Mucosa of descending colon (tissue), 3 donors: Measurements from ENCODE around the gene DACH1. TPM values are rescaled to one million over a fixed set of nuclear protein-coding genes. Genes with fewer than 3 reads are reported as not detected.
A peak's percentile ranks its signal among the peaks of the same experiment; 100 is the strongest.

Experiments
- ATAC-seq: fragments of 200-7000 bp; cut with Tn5 transposase; one replicate; pipeline ENCODE4 v1.9.1; 2020; ENCODE audit warnings: mild to moderate bottlenecking, moderate library complexity
- DNase-seq, 3 donors: peaks; one replicate each; pipeline ENCODE4 v3.0.0-alpha.2; 2020
- H3K36me3 ChIP-seq: fragments of 200-600 bp; one replicate; pipeline ENCODE4 v1.8.0; 2021; ENCODE audit warnings: low read depth, mild to moderate bottlenecking
- H3K4me1 ChIP-seq: fragments of 200-600 bp; one replicate; pipeline ENCODE4 v1.8.0; 2021; ENCODE audit warnings: low read depth, mild to moderate bottlenecking
- H3K4me3 ChIP-seq: fragments of 200-600 bp; one replicate; pipeline ENCODE4 v1.8.0; 2021; ENCODE audit warnings: mild to moderate bottlenecking
- H3K9me3 ChIP-seq: fragments of 200-600 bp; one replicate; pipeline ENCODE4 v1.8.0; 2021; ENCODE audit warnings: mild to moderate bottlenecking
- CTCF ChIP-seq: fragments of 200-600 bp; IDR thresholded peaks from one replicate; pipeline ENCODE4 v1.8.0; 2022; ENCODE audit warnings: antibody characterized with exemption, mild to moderate bottlenecking
- intact Hi-C, 2 donors: fragments of 100-400 bp; cut with DNase I in 1 of 2; cut with micrococcal nuclease in 1 of 2; formaldehyde crosslinking; loops; one replicate each; pipeline versions ENCODE4 v1.11.0 to v1.11.1; 2022; cut with DNase I, micrococcal nuclease
- total RNA-seq, 3 donors: library from RNA; stranded (reverse); fragmentation: NEBNext Ultra II Directional in 2 of 3; extraction: Animal tissue kit (Norgen Biotek cat#: 25700) in 2 of 3; gene quantifications; one replicate each; pipeline versions ENCODE4 v1.2.1 to v1.2.4, GENCODE V29; 2021 to 2023
- donor health status: DM: no; HTN: no; CAD: no; lungs with moderate emphysema.
- donor health status: DM: no; HTN: no; CAD: no.
- donor health status: DM: no; HTN: yes; CAD: no.

The DACH1 gene
- total RNA-seq, 3 donors from 2014 or later, result 3.2 to 6.5 (median 6.4) TPM

- Histone ChIP-seq H3K4me1 (peaks cover 3% of the 10 kb centered on the region), H3K36me3 (no peaks in the 10 kb centered on the region), H3K9me3 (no peaks in the 10 kb centered on the region), H3K4me3 (peak overlapping the region; percentile 62)
- intact Hi-C loops, result no loop called here
- TF ChIP-seq CTCF, result no peak
- ATAC-seq, result peak; percentile 4
- DNase-seq, result peak; percentile 27 to 58 (median 45)
These were observed 1.1 kb downstream of the DACH1 start for GRCh38 chr13:71865874-71866334.

- intact Hi-C loops, result no loop called here
- H3K9me3 ChIP-seq, result no peaks in the 10 kb centered on the region
- ATAC-seq (peak; percentile 43), DNase-seq (peak; percentile 45 to 67 (median 63))
- no peaks in the 10 kb centered on the region for H3K36me3 ChIP-seq
- H3K4me1 ChIP-seq, result no peaks in the 10 kb centered on the region
- peak overlapping the region; percentile 62 for H3K4me3 ChIP-seq
- TF ChIP-seq CTCF, result no peak
These were observed 1.8 kb downstream of the DACH1 start for GRCh38 chr13:71864986-71865873.

- ATAC-seq, result peak; percentile 81
- Histone ChIP-seq H3K4me1 (peaks cover 3% of the 10 kb centered on the region), H3K36me3 (no peaks in the 10 kb centered on the region), H3K4me3 (peak overlapping the region; percentile 62), H3K9me3 (no peaks in the 10 kb centered on the region)
- intact Hi-C loops, result no loop called here
- peak; percentile 85 to 87 (median 85) for DNase-seq
- no peak for TF ChIP-seq CTCF
These were observed 2.7 kb downstream of the DACH1 start for GRCh38 chr13:71864094-71864985.

GRCh38 chr13:71863254-71863865, 3.6 kb downstream of the DACH1 start:
- ATAC-seq (no peak), DNase-seq (no peak)
- intact Hi-C loops, result no loop called here
- no peak overlapping the region for H3K4me3 ChIP-seq
- no peaks in the 10 kb centered on the region for H3K36me3 ChIP-seq
- H3K4me1 ChIP-seq, result peaks cover 6% of the 10 kb centered on the region
- TF ChIP-seq CTCF, result no peak
- H3K9me3 ChIP-seq, result no peaks in the 10 kb centered on the region

- Histone ChIP-seq H3K4me1 (peaks cover 6% of the 10 kb centered on the region), H3K9me3 (no peaks in the 10 kb centered on the region), H3K4me3 (no peak overlapping the region), H3K36me3 (no peaks in the 10 kb centered on the region)
- DNase-seq (no peak), ATAC-seq (no peak)
- no peak for TF ChIP-seq CTCF
- intact Hi-C loops, result no loop called here
These were observed 4.5 kb downstream of the DACH1 start for GRCh38 chr13:71862459-71862943.
